Activated naive CD4-positive, alpha-beta T cell treated with anti-CD3 and anti-CD28 coated beads, Interleukin-2, amount 10 ng/mL, durations not matched to agents 7 days and 5 days (primary cell): ENCODE results near the gene CAPN12.

Experiments used
- CTCF ChIA-PET: fragments of 350-600 bp; sonication (Branson Sonifier 250); formaldehyde crosslinking; loops from one replicate; lab custom pipeline; 2021; ENCODE audit warnings: antibody characterized with exemption; lab: Charles Lee
- DNase-seq: peaks from one replicate; pipeline ENCODE4 v3.0.0-alpha.2; 2020
- H3K27ac Mint-ChIP-seq: one replicate; pipeline ENCODE4 v1.8.0; 2021; ENCODE audit warnings: mild to moderate bottlenecking, moderate library complexity, mixed read lengths
- H3K27me3 Mint-ChIP-seq: one replicate; pipeline ENCODE4 v1.8.0; 2021; ENCODE audit warnings: mild to moderate bottlenecking, mixed read lengths
- H3K36me3 Mint-ChIP-seq: one replicate; pipeline ENCODE4 v1.8.0; 2021; ENCODE audit warnings: mixed read lengths
- H3K4me1 Mint-ChIP-seq: one replicate; pipeline ENCODE4 v1.8.0; 2021; ENCODE audit warnings: mixed read lengths
- H3K4me3 Mint-ChIP-seq: one replicate; pipeline ENCODE4 v1.8.0; 2021; ENCODE audit warnings: mild to moderate bottlenecking, moderate library complexity, mixed read lengths
- H3K9me3 Mint-ChIP-seq: one replicate; pipeline ENCODE4 v1.8.0; 2021; ENCODE audit warnings: mixed read lengths

The CAPN12 gene

DNA sequence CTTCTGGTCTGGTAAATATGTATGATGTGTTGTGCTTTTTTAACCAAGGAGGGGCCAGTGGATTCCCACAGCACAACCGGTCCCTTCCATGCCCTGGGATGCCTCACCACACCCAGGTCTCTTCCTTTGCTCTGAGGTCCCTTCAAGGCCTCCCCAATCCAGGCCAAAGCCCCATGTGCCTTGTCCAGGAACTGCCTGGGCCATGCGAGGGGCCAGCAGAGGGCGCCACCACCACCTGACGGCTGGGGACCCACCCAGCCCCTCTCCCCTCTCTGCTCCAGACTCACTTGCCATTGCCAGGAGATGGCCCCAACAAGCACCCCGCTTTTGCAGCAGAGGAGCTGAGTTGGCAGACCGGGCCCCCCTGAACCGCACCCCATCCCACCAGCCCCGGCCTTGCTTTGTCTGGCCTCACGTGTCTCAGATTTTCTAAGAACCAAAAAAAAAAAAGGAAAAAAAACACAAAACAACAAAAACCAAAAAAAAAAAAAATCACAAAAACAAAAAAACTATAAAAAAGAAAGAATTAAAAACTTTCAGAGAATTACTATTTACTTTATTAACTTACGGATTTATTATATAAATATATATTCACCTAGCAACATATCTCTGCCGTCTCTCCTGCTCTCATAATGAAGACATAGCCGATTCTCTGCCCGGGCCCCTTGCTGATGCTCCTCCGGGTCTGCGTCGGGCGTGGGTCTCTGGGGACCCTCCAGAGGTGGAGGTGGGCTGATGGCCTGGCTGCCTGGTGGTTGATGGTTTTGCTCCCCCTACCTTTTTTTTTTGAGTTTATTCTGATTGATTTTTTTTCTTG, 14.4 kb downstream of the CAPN12 start:
- no peak overlapping the region for H3K4me3 Mint-ChIP-seq

DNA sequence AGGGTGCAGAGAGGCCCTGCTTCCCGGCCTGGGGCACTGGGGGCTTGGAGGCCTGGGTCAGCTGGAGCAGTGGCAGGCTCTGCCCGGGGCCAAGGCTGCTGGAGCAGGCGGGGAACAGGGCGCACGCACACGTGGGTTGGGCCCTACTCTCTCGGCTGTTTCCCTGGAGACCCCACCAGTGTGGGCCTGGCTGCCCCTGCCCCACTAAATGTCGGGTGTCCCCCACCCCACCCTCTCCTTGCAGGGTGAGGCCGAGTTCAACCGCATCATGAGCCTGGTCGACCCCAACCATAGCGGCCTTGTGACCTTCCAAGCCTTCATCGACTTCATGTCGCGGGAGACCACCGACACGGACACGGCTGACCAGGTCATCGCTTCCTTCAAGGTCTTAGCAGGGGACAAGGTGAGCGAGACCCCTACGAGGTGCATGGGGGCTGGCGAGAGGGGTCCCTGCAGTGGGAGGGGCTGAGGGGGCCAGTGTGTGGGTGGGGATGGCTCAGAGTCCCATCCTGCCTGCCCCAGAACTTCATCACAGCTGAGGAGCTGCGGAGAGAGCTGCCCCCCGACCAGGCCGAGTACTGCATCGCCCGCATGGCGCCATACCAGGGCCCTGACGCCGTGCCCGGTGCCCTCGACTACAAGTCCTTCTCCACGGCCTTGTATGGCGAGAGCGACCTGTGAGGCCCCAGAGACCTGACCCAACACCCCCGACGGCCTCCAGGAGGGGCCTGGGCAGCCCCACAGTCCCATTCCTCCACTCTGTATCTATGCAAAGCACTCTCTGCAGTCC, 15.3 kb downstream of the CAPN12 start:
- no peak for DNase-seq
- Mint-ChIP-seq H3K36me3 (peaks cover 30% of the 10 kb centered on the region), H3K4me3 (no peak overlapping the region), H3K4me1 (peaks cover 26% of the 10 kb centered on the region), H3K27ac (no peak overlapping the region), H3K9me3 (no peaks in the 10 kb centered on the region), H3K27me3 (no peaks in the 10 kb centered on the region)
- CTCF ChIA-PET, result interaction anchor here (1.1 kb wide), 1 partner anchor 201 kb away, joined by 3 read pairs; the partner anchor contains the start of genes MRPS12 and SARS2

More for the DNA sequence above, 14.4 kb downstream of the CAPN12 start:
- Mint-ChIP-seq H3K4me1 (peaks cover 35% of the 10 kb centered on the region), H3K9me3 (no peaks in the 10 kb centered on the region), H3K36me3 (peaks cover 32% of the 10 kb centered on the region), H3K27ac (peak overlapping the region; percentile 62), H3K27me3 (peaks cover 2% of the 10 kb centered on the region)
- peak; percentile 87 for DNase-seq
- CTCF ChIA-PET, result interaction anchor here (0.6 to 1.4 kb wide), 4 partner anchors 10 to 204 kb away, joined by 3 to 4 read pairs (median 4); no protein-coding TSS in a partner anchor

DNA sequence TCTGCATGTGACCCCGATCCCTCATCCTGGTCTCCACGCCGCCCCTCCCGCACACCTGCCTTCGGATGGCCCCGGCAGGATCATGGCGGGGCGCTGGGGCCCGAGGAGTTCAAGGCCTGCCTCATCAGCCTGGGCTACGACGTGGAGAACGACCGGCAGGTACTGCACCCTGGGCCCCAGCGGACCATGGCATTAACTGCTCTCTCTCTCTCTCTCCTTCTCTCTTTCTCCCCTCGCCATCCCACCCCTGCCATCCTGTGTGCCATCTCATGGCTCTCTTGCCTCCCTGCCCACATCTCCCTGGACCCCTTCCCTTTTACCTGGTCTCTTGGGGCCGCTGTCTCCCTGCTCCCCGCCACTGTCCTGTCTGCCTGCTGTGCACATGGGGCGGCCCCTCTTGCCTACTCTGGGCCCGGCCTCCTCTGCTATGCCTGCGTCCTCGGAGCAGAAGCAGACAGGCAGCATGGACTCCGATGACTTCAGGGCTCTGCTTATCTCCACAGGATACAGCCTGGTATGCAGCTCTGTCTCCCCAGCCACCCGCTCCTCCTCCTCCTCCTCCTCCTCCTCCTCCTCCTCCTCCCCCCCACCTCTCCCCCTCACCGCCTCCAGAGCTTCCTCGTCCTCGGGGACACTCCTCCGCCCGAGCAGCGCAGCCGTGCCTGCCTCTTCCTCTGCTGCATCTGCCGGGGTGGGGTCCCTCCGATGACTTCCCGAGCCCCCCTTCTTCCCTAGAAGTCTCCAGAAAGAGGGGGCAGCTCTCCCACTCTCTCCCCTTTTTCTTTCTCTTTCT, 16.2 kb downstream of the CAPN12 start:
- Mint-ChIP-seq H3K4me1 (peaks cover 17% of the 10 kb centered on the region), H3K36me3 (peaks cover 34% of the 10 kb centered on the region), H3K4me3 (no peak overlapping the region), H3K27ac (no peak overlapping the region), H3K27me3 (no peaks in the 10 kb centered on the region), H3K9me3 (no peaks in the 10 kb centered on the region)
- CTCF ChIA-PET, result interaction anchor here (1.0 to 1.1 kb wide), 2 partner anchors 160 to 202 kb away, joined by 3 read pairs; partner anchors contain the start of genes MRPS12 and SARS2
- no peak for DNase-seq

- CTCF ChIA-PET, result interaction anchor here (1.0 kb wide), 1 partner anchor 161 kb away, joined by 3 read pairs; no protein-coding TSS in a partner anchor
- H3K27ac Mint-ChIP-seq, result no peak overlapping the region
- H3K9me3 Mint-ChIP-seq, result no peaks in the 10 kb centered on the region
- no peaks in the 10 kb centered on the region for H3K27me3 Mint-ChIP-seq
- H3K36me3 Mint-ChIP-seq, result peaks cover 29% of the 10 kb centered on the region
- H3K4me3 Mint-ChIP-seq, result no peak overlapping the region
- peaks cover 10% of the 10 kb centered on the region for H3K4me1 Mint-ChIP-seq
- no peak for DNase-seq
These were observed 16.9 kb downstream of the CAPN12 start for GRCh38 chr19:38727306-38727867.

GRCh38 chr19:38726761-38727301, 17.4 kb downstream of the CAPN12 start:
- H3K27me3 Mint-ChIP-seq, result no peaks in the 10 kb centered on the region
- CTCF ChIA-PET, result interaction anchor here (0.6 to 1.6 kb wide), 2 partner anchors 8 to 213 kb away, joined by 4 read pairs; no protein-coding TSS in a partner anchor
- no peak overlapping the region for H3K4me3 Mint-ChIP-seq
- peaks cover 7% of the 10 kb centered on the region for H3K4me1 Mint-ChIP-seq
- no peak overlapping the region for H3K27ac Mint-ChIP-seq
- H3K9me3 Mint-ChIP-seq, result no peaks in the 10 kb centered on the region
- no peak for DNase-seq
- peaks cover 26% of the 10 kb centered on the region for H3K36me3 Mint-ChIP-seq

GRCh38 chr19:38726284-38726673, 18.0 kb downstream of the CAPN12 start:
- H3K4me3 Mint-ChIP-seq, result no peak overlapping the region
- no peak for DNase-seq
- no peaks in the 10 kb centered on the region for H3K27me3 Mint-ChIP-seq
- peaks cover 23% of the 10 kb centered on the region for H3K36me3 Mint-ChIP-seq
- H3K27ac Mint-ChIP-seq, result peak overlapping the region; percentile 28
- no peaks in the 10 kb centered on the region for H3K9me3 Mint-ChIP-seq
- CTCF ChIA-PET, result interaction anchor here (0.6 to 1.6 kb wide), 2 partner anchors 9 to 212 kb away, joined by 4 read pairs; no protein-coding TSS in a partner anchor
- peaks cover 7% of the 10 kb centered on the region for H3K4me1 Mint-ChIP-seq

GRCh38 chr19:38725469-38726283, 18.6 kb downstream of the CAPN12 start:
- Mint-ChIP-seq H3K27ac (peak overlapping the region; percentile 28), H3K4me1 (peaks cover 7% of the 10 kb centered on the region), H3K36me3 (peaks cover 24% of the 10 kb centered on the region)

DNA sequence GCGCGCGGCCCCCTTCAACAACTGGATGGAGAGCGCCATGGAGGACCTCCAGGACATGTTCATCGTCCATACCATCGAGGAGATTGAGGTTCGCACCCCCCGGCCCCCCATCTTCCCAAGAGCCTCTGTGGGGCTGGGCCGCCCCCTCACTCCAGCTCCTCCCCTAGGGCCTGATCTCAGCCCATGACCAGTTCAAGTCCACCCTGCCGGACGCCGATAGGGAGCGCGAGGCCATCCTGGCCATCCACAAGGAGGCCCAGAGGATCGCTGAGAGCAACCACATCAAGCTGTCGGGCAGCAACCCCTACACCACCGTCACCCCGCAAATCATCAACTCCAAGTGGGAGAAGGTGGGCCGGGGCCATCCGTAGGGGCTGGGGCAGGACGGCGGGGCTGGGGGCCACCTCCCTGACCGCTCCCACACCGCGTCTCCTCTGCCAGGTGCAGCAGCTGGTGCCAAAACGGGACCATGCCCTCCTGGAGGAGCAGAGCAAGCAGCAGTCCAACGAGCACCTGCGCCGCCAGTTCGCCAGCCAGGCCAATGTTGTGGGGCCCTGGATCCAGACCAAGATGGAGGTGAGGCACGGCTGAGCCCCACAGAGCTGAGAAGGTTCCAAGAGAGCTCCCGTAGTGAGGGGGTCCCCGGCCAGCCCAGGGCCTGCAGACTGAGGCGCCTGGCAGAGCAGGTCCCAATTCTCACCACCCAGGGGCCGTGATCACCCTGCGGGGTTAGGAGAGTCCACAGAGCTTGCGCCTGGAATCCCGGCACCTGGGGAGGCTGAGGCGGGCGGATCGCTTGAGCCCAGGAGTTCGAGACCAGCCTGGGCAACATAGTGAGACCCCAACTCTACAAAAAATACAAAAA, 20.1 kb downstream of the CAPN12 start:
- Mint-ChIP-seq H3K4me1 (no peaks in the 10 kb centered on the region), H3K27ac (no peak overlapping the region), H3K36me3 (peaks cover 13% of the 10 kb centered on the region), H3K4me3 (no peak overlapping the region), H3K9me3 (no peaks in the 10 kb centered on the region), H3K27me3 (no peaks in the 10 kb centered on the region)
- CTCF ChIA-PET, result interaction anchor here (1.1 kb wide), 1 partner anchor 206 kb away, joined by 4 read pairs; the partner anchor contains the start of genes MRPS12 and SARS2
- DNase-seq, result no peak

More at GRCh38 chr19:38725469-38726283, 18.6 kb downstream of the CAPN12 start:
- CTCF ChIA-PET, result interaction anchor here (0.6 to 1.6 kb wide), 3 partner anchors 9 to 212 kb away, joined by 4 read pairs; partner anchors contain the start of genes MRPS12 and SARS2
- no peak for DNase-seq
- Mint-ChIP-seq H3K27me3 (no peaks in the 10 kb centered on the region), H3K9me3 (no peaks in the 10 kb centered on the region), H3K4me3 (no peak overlapping the region)

DNA sequence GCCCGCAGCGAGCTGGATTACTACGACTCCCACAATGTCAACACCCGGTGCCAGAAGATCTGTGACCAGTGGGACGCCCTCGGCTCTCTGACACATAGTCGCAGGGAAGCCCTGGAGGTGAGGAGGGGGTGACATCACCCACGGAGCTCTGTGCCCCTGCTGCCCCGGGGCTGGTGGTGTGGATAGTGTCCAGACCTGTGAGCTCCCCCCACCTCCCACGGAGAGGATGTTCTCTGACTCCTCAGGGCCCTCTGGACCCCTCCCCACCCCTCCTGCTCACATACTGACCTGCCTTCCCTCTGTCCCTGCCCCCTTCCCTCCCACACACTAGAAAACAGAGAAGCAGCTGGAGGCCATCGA, 20.7 kb downstream of the CAPN12 start:
- Mint-ChIP-seq H3K36me3 (peaks cover 13% of the 10 kb centered on the region), H3K27ac (no peak overlapping the region), H3K4me3 (no peak overlapping the region), H3K9me3 (no peaks in the 10 kb centered on the region), H3K4me1 (no peaks in the 10 kb centered on the region), H3K27me3 (no peaks in the 10 kb centered on the region)
- CTCF ChIA-PET, result interaction anchor here (1.3 kb wide), 1 partner anchor 207 kb away, joined by 5 read pairs; the partner anchor contains the start of genes MRPS12 and SARS2
- DNase-seq, result no peak

DNA sequence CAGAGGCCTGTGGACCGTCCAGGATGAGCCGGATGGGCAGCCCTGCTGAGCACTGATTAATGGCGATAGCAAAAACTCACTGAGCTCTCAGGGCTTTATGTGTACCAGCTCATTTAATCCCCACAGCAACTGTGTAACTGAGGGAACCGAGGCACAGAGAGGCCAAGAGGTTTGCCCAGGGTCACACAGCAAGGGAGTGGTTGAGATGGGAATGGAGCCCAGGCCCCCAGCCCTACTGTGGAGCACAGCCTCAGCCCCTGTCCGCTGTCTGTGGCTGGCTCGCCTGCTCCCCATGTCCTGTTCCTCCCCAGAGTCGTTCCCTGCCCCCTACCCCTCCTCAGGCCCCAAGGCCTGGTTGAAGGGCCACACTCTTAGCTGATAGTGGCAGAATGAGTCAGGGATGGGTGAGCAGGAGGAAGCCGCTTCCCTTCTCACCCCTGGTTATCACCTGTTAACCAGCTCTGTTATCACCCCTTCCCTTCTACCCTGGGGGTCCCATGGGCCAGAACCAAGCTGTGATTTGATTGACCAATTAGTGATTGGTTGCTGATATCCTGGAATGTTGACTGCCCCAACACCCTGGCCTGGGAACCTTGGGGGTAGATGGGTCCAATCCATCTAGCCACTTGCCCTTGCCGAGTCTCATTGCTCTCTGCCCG, 21.2 kb downstream of the CAPN12 start:
- Mint-ChIP-seq H3K4me3 (no peak overlapping the region), H3K36me3 (peaks cover 10% of the 10 kb centered on the region)

More for the DNA sequence above, 21.2 kb downstream of the CAPN12 start:
- CTCF ChIA-PET, result interaction anchor here (1.3 kb wide), 1 partner anchor 208 kb away, joined by 5 read pairs; the partner anchor contains the start of genes MRPS12 and SARS2
- H3K27ac Mint-ChIP-seq, result no peak overlapping the region
- no peaks in the 10 kb centered on the region for H3K27me3 Mint-ChIP-seq
- H3K9me3 Mint-ChIP-seq, result no peaks in the 10 kb centered on the region
- no peaks in the 10 kb centered on the region for H3K4me1 Mint-ChIP-seq
- no peak for DNase-seq
